ENCODE results near the gene TMEM151A.

The TMEM151A gene

GRCh38 chr11:66343176-66343575 is 51.5 kb downstream of the TMEM151A start:
- H3K27me3 Mint-ChIP-seq, result peaks cover 11% of the 10 kb centered on the region
- H3K36me3 Mint-ChIP-seq (ENCODE audit: low read depth), result peaks cover 63% of the 10 kb centered on the region
- H3K4me3 Mint-ChIP-seq, result no peak overlapping the region
- H3K27ac Mint-ChIP-seq, result peak overlapping the region; percentile 28
- intact Hi-C loops (cut with micrococcal nuclease), result no loop called here
- H3K4me1 Mint-ChIP-seq (ENCODE audit: low read depth), result peaks cover 42% of the 10 kb centered on the region
- no peaks in the 10 kb centered on the region for H3K9me3 Mint-ChIP-seq

DNA sequence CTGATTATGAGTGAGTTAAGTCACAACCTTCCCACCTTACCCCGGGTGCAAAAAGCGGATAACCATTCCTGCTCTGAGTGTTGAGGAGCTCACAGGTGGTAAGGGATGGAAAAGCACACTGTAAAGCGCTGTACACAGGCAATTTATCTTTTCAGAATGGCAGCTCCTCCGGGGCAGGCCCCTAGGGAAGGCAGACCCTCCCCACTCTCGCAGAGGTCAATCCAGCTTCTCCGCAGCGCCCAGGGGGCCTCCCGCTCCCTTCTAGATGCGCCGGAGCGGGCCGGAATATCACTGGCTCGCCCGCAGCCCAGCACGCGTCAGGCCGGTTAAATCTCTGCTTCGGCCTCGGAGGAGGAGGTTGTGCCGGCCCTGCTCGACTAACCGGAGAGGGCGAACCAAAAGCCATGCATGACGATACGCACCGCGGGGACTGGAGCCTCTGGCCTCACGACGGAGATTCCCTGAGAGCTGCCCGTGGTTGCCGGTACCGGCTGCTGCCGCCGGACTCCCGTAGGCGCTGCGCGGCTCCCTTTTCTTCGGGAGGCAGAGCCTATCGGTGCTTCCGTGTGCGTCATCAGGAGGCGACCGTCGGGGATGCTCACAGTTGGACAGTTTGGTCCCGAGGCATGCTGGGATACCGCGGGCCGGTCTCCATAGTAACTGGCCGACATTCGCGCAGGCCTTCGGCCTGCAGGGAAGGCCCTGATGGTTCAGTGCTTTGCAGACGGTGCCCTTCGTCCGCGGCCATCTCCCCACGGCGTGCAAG is 53.0 kb downstream of the TMEM151A start, which contains the start of gene BRMS1:
Gene BRMS1 (minus strand): TSS at position 555 of the 766 bp plus-strand sequence. CDS start 2,870 bp downstream, outside the sequence.
- H3K4me3 Mint-ChIP-seq, result peak within 1 kb of the TSS; percentile 91
- no peaks in the 10 kb centered on the region for H3K9me3 Mint-ChIP-seq
- H3K4me1 Mint-ChIP-seq (ENCODE audit: low read depth), result peaks cover 45% of the 10 kb centered on the region
- H3K27ac Mint-ChIP-seq, result peak within 1 kb of the TSS; percentile 96
- peaks cover 21% of the 10 kb centered on the region for H3K27me3 Mint-ChIP-seq
- H3K36me3 Mint-ChIP-seq (ENCODE audit: low read depth), result peaks cover 48% of the 10 kb centered on the region
- intact Hi-C loops (cut with micrococcal nuclease), result no loop called here

- peak overlapping the region; percentile 91 for H3K4me3 Mint-ChIP-seq
- intact Hi-C loops (cut with micrococcal nuclease), result no loop called here
- peaks cover 45% of the 10 kb centered on the region for H3K4me1 Mint-ChIP-seq (ENCODE audit: low read depth)
- H3K9me3 Mint-ChIP-seq, result no peaks in the 10 kb centered on the region
- H3K27ac Mint-ChIP-seq, result peak overlapping the region; percentile 96
- H3K36me3 Mint-ChIP-seq (ENCODE audit: low read depth), result peaks cover 42% of the 10 kb centered on the region
- H3K27me3 Mint-ChIP-seq, result peaks cover 21% of the 10 kb centered on the region
Measured at GRCh38 chr11:66345316-66345649, 53.6 kb downstream of the TMEM151A start.
